Fibroblast of lung (primary cell): ENCODE results near the gene NMUR1. TPM values are rescaled to one million over a fixed set of nuclear protein-coding genes. Genes with fewer than 3 reads are reported as not detected.

Experiments
- DNase-seq, 2 donors: peaks; one replicate each; pipeline versions ENCODE4 v3.0.0 to v3.0.0-alpha.2; 2010; ENCODE audit warnings: low read depth in 2 of 2
- H2AFZ ChIP-seq: 2 replicates; pipeline ENCODE4 v1.5.1; 2012; ENCODE audit warnings: low read length, control low read depth, inconsistent platforms
- H3K27ac ChIP-seq: 2 replicates; pipeline ENCODE4 v1.5.1; 2011; ENCODE audit warnings: low read length, control low read depth; ENCODE audit not compliant: insufficient read depth
- H3K27me3 ChIP-seq: 2 replicates; pipeline ENCODE4 v1.5.1; 2011; ENCODE audit warnings: mild to moderate bottlenecking, low read length; ENCODE audit not compliant: control insufficient read depth, insufficient read depth
- H3K36me3 ChIP-seq: 2 replicates; pipeline ENCODE4 v1.5.1; 2011; ENCODE audit warnings: low read length; ENCODE audit not compliant: control insufficient read depth, insufficient read depth
- H3K4me1 ChIP-seq: 2 replicates; pipeline ENCODE4 v1.5.1; 2011; ENCODE audit warnings: low read length; ENCODE audit not compliant: control insufficient read depth, insufficient read depth; ENCODE audit errors: extremely low read depth
- H3K4me2 ChIP-seq: 2 replicates; pipeline ENCODE4 v1.5.1; 2011; ENCODE audit warnings: low read length, control low read depth; ENCODE audit not compliant: insufficient read depth; ENCODE audit errors: extremely low read depth
- H3K4me3 ChIP-seq, 4 experiments: fragments of 200-600 bp in 1 of 4; sonication (generic) in 1 of 4; replicated peaks in 1 of 4; 2 replicates each; pipeline ENCODE4 v1.5.1; 2011 to 2016; ENCODE audit warnings: low read length in 4 of 4, low read depth in 3 of 4, mild to moderate bottlenecking in 3 of 4, control low read depth in 2 of 4, inconsistent platforms in 1 of 4, mixed read lengths in 1 of 4; ENCODE audit not compliant: insufficient read depth in 1 of 4; ENCODE audit errors: control extremely low read depth in 1 of 4
- H3K79me2 ChIP-seq: 2 replicates; pipeline ENCODE4 v1.5.1; 2012; ENCODE audit warnings: mild to moderate bottlenecking, low read length, inconsistent platforms; ENCODE audit not compliant: control insufficient read depth, insufficient read depth
- H3K9ac ChIP-seq: 2 replicates; pipeline ENCODE4 v1.5.1; 2011; ENCODE audit warnings: mild to moderate bottlenecking, low read length, control low read depth; ENCODE audit not compliant: insufficient read depth
- H3K9me3 ChIP-seq: 2 replicates; pipeline ENCODE4 v1.5.1; 2012; ENCODE audit warnings: low read depth, low read length; ENCODE audit not compliant: control insufficient read depth, insufficient read depth
- H4K20me1 ChIP-seq: 2 replicates; pipeline ENCODE4 v1.5.1; 2011; ENCODE audit warnings: low read length; ENCODE audit not compliant: control insufficient read depth, insufficient read depth; ENCODE audit errors: extremely low read depth
- CTCF ChIP-seq, 2 donors: IDR thresholded peaks in 1 of 2; conservative IDR thresholded peaks in 1 of 2; 1 replicate in 1 of 2; 2 replicates in 1 of 2; pipeline ENCODE4 v1.5.1; 2011 to 2012; ENCODE audit warnings: low read length in 2 of 2, control low read depth in 1 of 2, inconsistent platforms in 1 of 2, low read depth in 1 of 2, mild to moderate bottlenecking in 1 of 2
- EZH2 ChIP-seq: IDR thresholded peaks from 2 replicates; pipeline ENCODE4 v1.5.1; 2012; ENCODE audit warnings: low read length, control low read depth, mild to moderate bottlenecking; ENCODE audit errors: missing control alignments
- polyA plus RNA-seq, 2 donors: library from polyadenylated mRNA; depleted of rRNA in 1 of 2; stranded (reverse) in 1 of 2; unstranded in 1 of 2; fragments of >200 nt; gene quantifications; 2 replicates each; pipeline ENCODE4 v1.2.1, GENCODE V29; 2011 to 2012; ENCODE audit warnings: missing spikeins in 1 of 2
- total RNA-seq: library from RNA; depleted of rRNA; stranded (reverse); fragments of >200 nt; gene quantifications from 2 replicates; pipeline ENCODE4 v1.2.1, GENCODE V29; 2014

Gene NMUR1
- total and polyA plus RNA-seq, 2 donors (not counting 1 experiment from before 2014, with no cell fraction given), result 0.01 to 0.50 TPM

- Histone ChIP-seq H3K9me3 (no peaks in the 10 kb centered on the region), H3K27me3 (no peaks in the 10 kb centered on the region), H3K4me2 (no peak overlapping the region), H4K20me1 (no peaks in the 10 kb centered on the region), H3K9ac (no peak overlapping the region), H3K36me3 (no peaks in the 10 kb centered on the region), H3K27ac (no peak overlapping the region), H3K79me2 (no peaks in the 10 kb centered on the region), H2AFZ (no peak overlapping the region), H3K4me3 (no peak overlapping the region), H3K4me1 (peaks cover 3% of the 10 kb centered on the region)
- DNase-seq, result no peak
- TF ChIP-seq EZH2 (no peak), CTCF (conservative IDR thresholded peaks at IDR 0.05 in 1 of 2, IDR thresholded peaks at IDR 0.05 in 1 of 2; ENCODE audit: low read depth in 1 of 2, low read length in 2 of 2) (no peak)
These were observed 49.5 kb downstream of the NMUR1 start for GRCh38 chr2:231480781-231481180.

GRCh38 chr2:231479455-231479854 is 50.8 kb downstream of the NMUR1 start:
- Histone ChIP-seq H3K4me3 (no peak overlapping the region), H3K4me2 (no peak overlapping the region), H3K4me1 (peaks cover 3% of the 10 kb centered on the region), H3K9ac (no peak overlapping the region), H3K36me3 (no peaks in the 10 kb centered on the region), H3K27ac (no peak overlapping the region), H3K27me3 (no peaks in the 10 kb centered on the region), H4K20me1 (no peaks in the 10 kb centered on the region), H3K9me3 (no peaks in the 10 kb centered on the region), H3K79me2 (no peaks in the 10 kb centered on the region), H2AFZ (no peak overlapping the region)
- no peak for DNase-seq
- TF ChIP-seq EZH2 (no peak), CTCF (conservative IDR thresholded peaks at IDR 0.05 in 1 of 2, IDR thresholded peaks at IDR 0.05 in 1 of 2; ENCODE audit: low read depth in 1 of 2, low read length in 2 of 2) (no peak)

- no peak for TF ChIP-seq EZH2
- no peak for TF ChIP-seq CTCF (conservative IDR thresholded peaks at IDR 0.05 in 1 of 2, IDR thresholded peaks at IDR 0.05 in 1 of 2; ENCODE audit: low read depth in 1 of 2, low read length in 2 of 2)
- Histone ChIP-seq H3K9ac (no peak overlapping the region), H3K4me2 (no peak overlapping the region), H2AFZ (no peak overlapping the region), H3K4me1 (no peaks in the 10 kb centered on the region), H4K20me1 (no peaks in the 10 kb centered on the region), H3K36me3 (no peaks in the 10 kb centered on the region), H3K79me2 (no peaks in the 10 kb centered on the region), H3K27ac (no peak overlapping the region), H3K9me3 (no peaks in the 10 kb centered on the region), H3K4me3 (no peak overlapping the region), H3K27me3 (no peaks in the 10 kb centered on the region)
- no peak for DNase-seq
These were observed 53.3 kb downstream of the NMUR1 start for GRCh38 chr2:231476920-231477319.
